ENCODE data around the gene XRCC1.
"Not testable (repeated sequence)": the region's sequence is repeated elsewhere in the genome, so short reads cannot be mapped to it uniquely, and the experiment has no call there.

The XRCC1 gene

GRCh38 chr19:43546581-43546980 lies 28.7 kb downstream of the XRCC1 start:
- no peak for DNase-seq (ENCODE audit: low read depth, low spot score)

GRCh38 chr19:43545981-43546380 lies 29.3 kb downstream of the XRCC1 start:
- DNase-seq (ENCODE audit: low read depth, low spot score): no peak

GRCh38 chr19:43545276-43545675 lies 30.1 kb downstream of the XRCC1 start:
- no peak for DNase-seq (ENCODE audit: low read depth, low spot score)

- DNase-seq (ENCODE audit: low read depth, low spot score): no peak
Observed at GRCh38 chr19:43544077-43544476, 31.2 kb downstream of the XRCC1 start.

- DNase-seq (ENCODE audit: low read depth, low spot score): no peak
Observed at GRCh38 chr19:43541920-43542650, 33.2 kb downstream of the XRCC1 start.

- DNase-seq (ENCODE audit: low read depth, low spot score): no peak
Observed at GRCh38 chr19:43540381-43540780, 34.9 kb downstream of the XRCC1 start.

GRCh38 chr19:43538922-43539321 lies 36.4 kb downstream of the XRCC1 start:
- no peak for DNase-seq (ENCODE audit: low read depth, low spot score)

- no peak for DNase-seq (ENCODE audit: low read depth, low spot score)
Observed at GRCh38 chr19:43534816-43535761, 40.2 kb downstream of the XRCC1 start.

- DNase-seq (ENCODE audit: low read depth, low spot score): no peak
Observed at GRCh38 chr19:43534305-43534815, 41.0 kb downstream of the XRCC1 start.

- DNase-seq (ENCODE audit: low read depth, low spot score): peak; percentile 99
Observed at GRCh38 chr19:43533546-43534304, 41.6 kb downstream of the XRCC1 start.

GRCh38 chr19:43532962-43533545 lies 42.3 kb downstream of the XRCC1 start, which contains the start of gene ZNF575:
ZNF575 (plus strand) TSS chr19:43533188; CDS start chr19:43534423, 1,235 bp downstream.
- DNase-seq (ENCODE audit: low read depth, low spot score): peak; percentile 85

- DNase-seq (ENCODE audit: low read depth, low spot score): no peak
Observed at GRCh38 chr19:43532571-43532961, 42.8 kb downstream of the XRCC1 start.

- no peak for DNase-seq (ENCODE audit: low read depth, low spot score)
Observed at GRCh38 chr19:43527860-43528622, 47.3 kb downstream of the XRCC1 start.

- DNase-seq (ENCODE audit: low read depth, low spot score): no peak
Observed at GRCh38 chr19:43526884-43527859, 48.2 kb downstream of the XRCC1 start, which contains the start of gene ETHE1. ETHE1 (minus strand) TSS chr19:43527201; CDS start chr19:43527177, 24 bp downstream.

GRCh38 chr19:43525836-43526771 lies 49.2 kb downstream of the XRCC1 start:
- DNase-seq (ENCODE audit: low read depth, low spot score): no peak

- DNase-seq (ENCODE audit: low read depth, low spot score): no peak
Observed at GRCh38 chr19:43524922-43525835, 50.1 kb downstream of the XRCC1 start.

GRCh38 chr19:43523696-43524095 lies 51.6 kb downstream of the XRCC1 start:
- not testable (repeated sequence) for DNase-seq (ENCODE audit: low read depth, low spot score)
